ENCODE data around the gene GNB3. TPM values are rescaled to one million over a fixed set of nuclear protein-coding genes. Genes with fewer than 3 reads are reported as not detected.

Gene GNB3
- polyA plus RNA-seq, 1 of the 3 experiments (the other 2 are of a cell fraction): 12.9 TPM

- TF ChIP-seq IRF3 (IDR thresholded peaks at IDR 0.05; ENCODE audit: low read depth, low read length): no peak
- no peak for TF ChIP-seq TEAD4 (IDR thresholded peaks at IDR 0.05; ENCODE audit: borderline replicate concordance, insufficient read depth)
- no peak for TF ChIP-seq USF2 (IDR thresholded peaks at IDR 0.05; ENCODE audit: borderline replicate concordance, low read depth, low read length)
- TF ChIP-seq RAD21 (IDR thresholded peaks at IDR 0.05; ENCODE audit: low read length): no peak
Measured at GRCh38 chr12:6823182-6824084, 17.3 kb upstream of the GNB3 start (continued).

GRCh38 chr12:6824085-6824775, 16.5 kb upstream of the GNB3 start:
- CTCF ChIA-PET: interaction anchor here (1.0 to 14.1 kb wide), 21 partner anchors 7 to 154 kb away, joined by 3 to 246 read pairs (median 10); partner anchors contain the start of genes CD4, CDCA3, GNB3 and MLF2
- H3K27me3 ChIP-seq (ENCODE audit: insufficient read depth): no peaks in the 10 kb centered on the region
- peaks cover 8% of the 10 kb centered on the region for H3F3A ChIP-seq (replicated peaks; ENCODE audit: insufficient read depth)
- POLR2A ChIA-PET: interaction anchor here (1.3 to 7.0 kb wide), 2 partner anchors 48 to 71 kb away, joined by 3 to 46 read pairs; partner anchors contain the start of genes MLF2 and SPSB2
- H3K9me3 ChIP-seq: no peaks in the 10 kb centered on the region
- no peak overlapping the region for H2AFZ ChIP-seq (ENCODE audit: low read depth)
- H3K79me2 ChIP-seq (ENCODE audit: insufficient read depth): peaks cover 13% of the 10 kb centered on the region
- 95% methylated on average over 33 of the region's 37 CpGs for WGBS (ENCODE audit: low lambda C conversion rate)
- H3K4me2 ChIP-seq: no peak overlapping the region
- no peak for DNase-seq
- no peak overlapping the region for H3K27ac ChIP-seq (ENCODE audit: low read depth in 2 of 2, low read length in 1 of 2)
- no peaks in the 10 kb centered on the region for H4K20me1 ChIP-seq (ENCODE audit: insufficient read depth)
- TF ChIP-seq IRF3 (IDR thresholded peaks at IDR 0.05; ENCODE audit: low read depth, low read length): no peak
- H3K4me1 ChIP-seq (ENCODE audit: control insufficient read depth in 1 of 2, insufficient read depth in 2 of 2, low read depth in 1 of 2, low read length in 1 of 2): peaks cover 24 to 64% of the 10 kb centered on the region in 2 experiments; a peak in 3 of 4 replicates
- H3K9me2 ChIP-seq: no peaks in the 10 kb centered on the region
- no peaks in the 10 kb centered on the region for H3K36me3 ChIP-seq (replicated peaks in 1 of 2; ENCODE audit: control insufficient read depth in 1 of 2, insufficient read depth in 2 of 2, low read length in 1 of 2)
- H3K4me3 ChIP-seq (ENCODE audit: low read depth in 2 of 2, low read length in 1 of 2): no peak overlapping the region
- no peak overlapping the region for H3K9ac ChIP-seq

GRCh38 chr12:6824901-6825381, 15.8 kb upstream of the GNB3 start:
- no peaks in the 10 kb centered on the region for H3K27me3 ChIP-seq (ENCODE audit: insufficient read depth)
- peak overlapping the region; percentile 58; the same call in 1 of the 2 replicates for H3K4me2 ChIP-seq
- no peak for DNase-seq
- ChIA-PET POLR2A (interaction anchor here (1.5 to 7.0 kb wide), 2 partner anchors 27 to 71 kb away, joined by 4 to 46 read pairs; partner anchors contain the start of genes CDCA3, MLF2 and USP5), CTCF (interaction anchor here (0.9 to 14.1 kb wide), 30 partner anchors 8 to 211 kb away, joined by 3 to 246 read pairs (median 8); partner anchors contain the start of genes CD4, CDCA3, GNB3 and LAG3)
- H3K27ac ChIP-seq (ENCODE audit: low read depth in 2 of 2, low read length in 1 of 2): no peak overlapping the region; a peak in 1 of 4 replicates
- peaks cover 8% of the 10 kb centered on the region for H3F3A ChIP-seq (replicated peaks; ENCODE audit: insufficient read depth)
- H2AFZ ChIP-seq (ENCODE audit: low read depth): no peak overlapping the region
- no peak overlapping the region for H3K9ac ChIP-seq
- H3K4me1 ChIP-seq (ENCODE audit: control insufficient read depth in 1 of 2, insufficient read depth in 2 of 2, low read depth in 1 of 2, low read length in 1 of 2): peaks cover 24 to 61% of the 10 kb centered on the region in 2 experiments; a peak in 3 of 4 replicates
- H3K9me2 ChIP-seq: no peaks in the 10 kb centered on the region
- 0 out of 4 replicates have a peak overlapping the region, but pooled peaks of 1 of the 2 experiments have one; percentile 50 for H3K4me3 ChIP-seq (ENCODE audit: low read depth in 2 of 2, low read length in 1 of 2)
- H3K9me3 ChIP-seq: no peaks in the 10 kb centered on the region
- WGBS (ENCODE audit: low lambda C conversion rate): 89% methylated on average over 12 of the region's 12 CpGs
- H4K20me1 ChIP-seq (ENCODE audit: insufficient read depth): no peaks in the 10 kb centered on the region
- H3K79me2 ChIP-seq (ENCODE audit: insufficient read depth): peaks cover 19% of the 10 kb centered on the region
- H3K36me3 ChIP-seq (replicated peaks in 1 of 2; ENCODE audit: control insufficient read depth in 1 of 2, insufficient read depth in 2 of 2, low read length in 1 of 2): no peaks in the 10 kb centered on the region
- TF ChIP-seq RXRA (IDR thresholded peaks at IDR 0.05; ENCODE audit: borderline replicate concordance, low read depth) (no peak), JUND (IDR thresholded peaks at IDR 0.05) (no peak), EP300 (IDR thresholded peaks at IDR 0.05; ENCODE audit: borderline replicate concordance in 1 of 2, low read depth in 1 of 2, low read length in 1 of 2) (no peak), TEAD4 (IDR thresholded peaks at IDR 0.05; ENCODE audit: borderline replicate concordance, insufficient read depth) (no peak), RAD21 (IDR thresholded peaks at IDR 0.05; ENCODE audit: low read length) (no peak), CTCF (IDR thresholded peaks at IDR 0.05) (no peak), EZH2phosphoT487 (IDR thresholded peaks at IDR 0.05; ENCODE audit: borderline replicate concordance, low read depth) (no peak), ELF1 (IDR thresholded peaks at IDR 0.05) (no peak), GABPA (IDR thresholded peaks at IDR 0.05; ENCODE audit: low read depth) (no peak)

All from SK-N-SH (cell line).